WERI-Rb-1 (cell line): ENCODE results near the gene GOLT1A.

Source experiments
- DNase-seq: peaks from one replicate; pipeline ENCODE4 v3.0.0-alpha.2; 2020
- H3K27ac ChIP-seq: fragments of 250-450 bp; sonication (Bioruptor Pico); 2 replicates; pipeline ENCODE4 v1.5.1; 2020; ENCODE audit warnings: mild to moderate bottlenecking, moderate library complexity
- H3K27me3 ChIP-seq: fragments of 250-450 bp; sonication (Bioruptor Pico); 2 replicates; pipeline ENCODE4 v1.5.1; 2021; ENCODE audit warnings: mild to moderate bottlenecking, low read depth, moderate library complexity; ENCODE audit not compliant: insufficient read depth, severe bottlenecking
- H3K36me3 ChIP-seq: fragments of 250-450 bp; sonication (Bioruptor Pico); 2 replicates; pipeline ENCODE4 v1.5.1; 2020; ENCODE audit warnings: mild to moderate bottlenecking, moderate library complexity
- H3K4me3 ChIP-seq: 2 replicates; pipeline ENCODE4 v1.5.1; 2011; ENCODE audit warnings: low read depth, mild to moderate bottlenecking, control low read depth, low read length
- H3K9me3 ChIP-seq: fragments of 250-450 bp; sonication (Bioruptor Pico); 2 replicates; pipeline ENCODE4 v1.5.1; 2021; ENCODE audit warnings: mild to moderate bottlenecking, moderate library complexity; ENCODE audit not compliant: severe bottlenecking
- TF ChIP-seq, protein P1 (sequence below): IDR thresholded peaks from 2 replicates; pipeline ENCODE4 v1.5.1; 2011; ENCODE audit warnings: low read depth, mild to moderate bottlenecking, control low read depth, inconsistent platforms, low read length

GOLT1A gene

DNA sequence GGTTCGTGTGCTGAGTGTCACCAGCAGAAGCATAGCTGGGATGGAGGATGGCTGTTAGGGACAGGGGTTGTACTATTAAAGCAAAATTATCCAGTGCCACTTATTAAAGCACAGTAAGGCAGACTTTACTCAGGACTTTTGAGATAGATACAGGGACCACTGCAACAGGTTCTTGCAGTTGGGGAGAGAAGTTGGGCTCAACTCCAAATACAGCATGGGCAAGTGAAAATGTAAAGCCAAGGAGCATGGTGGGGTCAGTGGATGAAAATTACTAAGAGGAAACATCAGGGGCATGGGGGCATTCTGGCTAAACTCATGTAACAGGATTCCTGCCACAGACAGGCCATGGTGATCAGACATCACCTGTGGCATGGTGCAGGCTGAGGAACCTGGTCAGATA is 32.7 kb downstream of the GOLT1A start:
- H3K27ac ChIP-seq: no peak overlapping the region
- DNase-seq: no peak
- H3K36me3 ChIP-seq: no peaks in the 10 kb centered on the region

GRCh38 chr1:204180133-204180532 is 33.7 kb downstream of the GOLT1A start:
- Histone ChIP-seq H3K9me3 (peaks cover 24% of the 10 kb centered on the region), H3K4me3 (no peak overlapping the region), H3K27ac (no peak overlapping the region), H3K27me3 (no peaks in the 10 kb centered on the region), H3K36me3 (no peaks in the 10 kb centered on the region)
- DNase-seq: no peak
- TF ChIP-seq, protein P1, sequence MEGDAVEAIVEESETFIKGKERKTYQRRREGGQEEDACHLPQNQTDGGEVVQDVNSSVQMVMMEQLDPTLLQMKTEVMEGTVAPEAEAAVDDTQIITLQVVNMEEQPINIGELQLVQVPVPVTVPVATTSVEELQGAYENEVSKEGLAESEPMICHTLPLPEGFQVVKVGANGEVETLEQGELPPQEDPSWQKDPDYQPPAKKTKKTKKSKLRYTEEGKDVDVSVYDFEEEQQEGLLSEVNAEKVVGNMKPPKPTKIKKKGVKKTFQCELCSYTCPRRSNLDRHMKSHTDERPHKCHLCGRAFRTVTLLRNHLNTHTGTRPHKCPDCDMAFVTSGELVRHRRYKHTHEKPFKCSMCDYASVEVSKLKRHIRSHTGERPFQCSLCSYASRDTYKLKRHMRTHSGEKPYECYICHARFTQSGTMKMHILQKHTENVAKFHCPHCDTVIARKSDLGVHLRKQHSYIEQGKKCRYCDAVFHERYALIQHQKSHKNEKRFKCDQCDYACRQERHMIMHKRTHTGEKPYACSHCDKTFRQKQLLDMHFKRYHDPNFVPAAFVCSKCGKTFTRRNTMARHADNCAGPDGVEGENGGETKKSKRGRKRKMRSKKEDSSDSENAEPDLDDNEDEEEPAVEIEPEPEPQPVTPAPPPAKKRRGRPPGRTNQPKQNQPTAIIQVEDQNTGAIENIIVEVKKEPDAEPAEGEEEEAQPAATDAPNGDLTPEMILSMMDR: no peak

More for the DNA sequence above, 32.7 kb downstream of the GOLT1A start:
- peaks cover 24% of the 10 kb centered on the region for H3K9me3 ChIP-seq
- no peaks in the 10 kb centered on the region for H3K27me3 ChIP-seq
- H3K4me3 ChIP-seq: no peak overlapping the region
- TF ChIP-seq, protein P1: no peak

- no peak overlapping the region; the same call in 1 of the 2 replicates for H3K27ac ChIP-seq
- H3K36me3 ChIP-seq: no peaks in the 10 kb centered on the region
- H3K9me3 ChIP-seq: peaks cover 24% of the 10 kb centered on the region
- DNase-seq: no peak
- no peak overlapping the region for H3K4me3 ChIP-seq
- no peaks in the 10 kb centered on the region for H3K27me3 ChIP-seq
- TF ChIP-seq, protein P1: no peak
These were observed 35.1 kb downstream of the GOLT1A start for GRCh38 chr1:204178487-204179281.

DNA sequence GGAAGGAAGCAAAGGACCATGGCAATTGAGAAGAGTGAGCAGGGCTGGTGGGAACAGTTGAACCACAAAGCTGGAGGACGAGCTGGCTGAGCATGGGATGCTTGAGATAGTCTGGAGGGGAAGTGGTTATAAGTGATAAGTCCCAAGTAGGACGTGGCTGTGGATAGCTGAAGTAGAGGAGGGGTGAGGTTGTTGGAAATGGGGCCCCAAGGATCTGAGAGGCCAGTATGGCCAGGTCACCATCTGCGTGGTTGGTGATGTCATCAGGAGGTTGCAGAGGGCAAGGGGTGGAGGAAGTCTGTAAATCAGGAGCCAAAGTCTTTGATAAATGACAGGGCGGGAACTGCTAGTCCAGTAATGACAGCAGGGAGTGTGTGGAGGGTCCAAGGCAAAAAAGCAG is 36.7 kb downstream of the GOLT1A start:
- Histone ChIP-seq H3K27ac (no peak overlapping the region), H3K27me3 (no peaks in the 10 kb centered on the region), H3K36me3 (no peaks in the 10 kb centered on the region), H3K9me3 (peaks cover 21% of the 10 kb centered on the region), H3K4me3 (no peak overlapping the region)
- DNase-seq: no peak
- TF ChIP-seq, protein P1: no peak

GRCh38 chr1:204176049-204176448 is 37.7 kb downstream of the GOLT1A start:
- Histone ChIP-seq H3K27ac (no peak overlapping the region), H3K27me3 (no peaks in the 10 kb centered on the region), H3K36me3 (no peaks in the 10 kb centered on the region), H3K9me3 (peaks cover 26% of the 10 kb centered on the region), H3K4me3 (no peak overlapping the region)
- TF ChIP-seq, protein P1: no peak
- no peak for DNase-seq

DNA sequence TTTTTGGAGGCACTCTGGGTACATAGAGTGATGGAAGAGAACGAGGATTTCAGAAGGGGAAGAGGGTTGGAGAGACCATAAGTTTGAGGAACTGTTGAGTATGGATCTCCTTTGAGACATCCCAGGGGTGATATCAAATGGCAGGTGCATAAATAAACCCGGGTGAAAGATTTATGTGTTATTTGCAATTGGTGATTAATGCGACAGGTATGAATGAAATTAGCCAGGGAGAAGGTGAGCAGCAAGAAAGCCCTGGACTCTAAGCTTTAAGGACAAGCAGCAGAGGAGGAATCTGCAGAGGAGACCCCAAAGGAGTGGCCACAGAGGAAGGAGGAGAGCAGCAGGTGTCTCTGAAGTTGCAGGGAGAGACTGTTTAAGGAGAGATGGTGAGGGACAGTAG is 38.8 kb downstream of the GOLT1A start:
- TF ChIP-seq, protein P1: no peak
- Histone ChIP-seq H3K36me3 (no peaks in the 10 kb centered on the region), H3K4me3 (no peak overlapping the region), H3K27me3 (no peaks in the 10 kb centered on the region), H3K27ac (no peak overlapping the region), H3K9me3 (peaks cover 29% of the 10 kb centered on the region)
- no peak for DNase-seq
